Muscle of back (tissue), 11 donors: Measurements from ENCODE around the gene TNFRSF8. TPM values are rescaled to one million over a fixed set of nuclear protein-coding genes. Genes with fewer than 3 reads are reported as not detected.
A peak's percentile ranks its signal among the peaks of the same experiment; 100 is the strongest.

Experiments
- DNase-seq, 3 donors: peaks; one replicate each; pipeline versions ENCODE4 v3.0.0 to v3.0.0-alpha.2; 2013
- polyA plus RNA-seq, 10 donors: library from polyadenylated mRNA; unstranded; fragments of 120-200 nt; gene quantifications; one replicate each; pipeline ENCODE4 v1.2.1, GENCODE V29; 2013; ENCODE audit not compliant: insufficient read length in 10 of 10

Gene TNFRSF8
- polyA plus RNA-seq, 10 donors, result 0.11 to 0.33 (median 0.21) TPM

DNA sequence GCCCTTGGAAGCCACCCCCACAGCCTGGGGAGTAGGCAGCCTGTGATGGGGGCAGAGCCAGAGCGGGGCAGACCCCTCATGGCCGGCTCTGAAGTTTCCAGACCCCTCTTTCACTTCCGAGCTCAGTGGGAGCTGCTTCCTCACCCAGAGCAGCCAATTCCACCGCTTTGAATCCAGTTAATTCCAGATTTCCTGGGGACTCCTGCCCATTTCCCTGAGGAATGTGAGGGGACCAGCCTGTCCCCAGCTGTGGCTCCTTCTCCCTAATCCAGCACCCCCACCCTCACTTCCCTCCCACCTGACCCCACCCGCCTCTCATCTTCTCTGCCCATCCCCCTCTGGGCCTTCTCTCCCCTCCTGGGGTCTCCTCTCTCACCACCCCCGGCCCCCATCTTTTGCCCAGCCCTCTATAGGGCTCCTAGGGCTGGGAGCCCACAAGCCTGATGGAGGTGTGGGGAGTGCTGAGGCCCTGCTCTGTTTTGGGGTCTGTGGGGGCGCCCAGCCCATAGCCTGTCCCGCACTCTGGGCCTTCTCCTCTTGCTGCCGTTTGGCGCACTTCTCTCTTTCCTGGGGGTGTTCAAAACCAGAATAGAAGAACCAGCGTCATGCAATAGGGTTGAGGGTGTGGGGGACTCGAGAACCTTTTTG, 77.5 kb downstream of the TNFRSF8 start:
- no peak for DNase-seq

- DNase-seq, result peak in 1 of 3 donors; percentile 49
These were observed 78.2 kb downstream of the TNFRSF8 start for GRCh38 chr1:12141163-12141850.

GRCh38 chr1:12142141-12142823, 79.2 kb downstream of the TNFRSF8 start:
- no peak for DNase-seq

GRCh38 chr1:12142891-12143630, 80.0 kb downstream of the TNFRSF8 start:
- no peak for DNase-seq

GRCh38 chr1:12143631-12144155, 80.6 kb downstream of the TNFRSF8 start:
- peak; percentile 44 to 71 (median 58) for DNase-seq

GRCh38 chr1:12144236-12144635, 81.1 kb downstream of the TNFRSF8 start:
- DNase-seq, result no peak

DNA sequence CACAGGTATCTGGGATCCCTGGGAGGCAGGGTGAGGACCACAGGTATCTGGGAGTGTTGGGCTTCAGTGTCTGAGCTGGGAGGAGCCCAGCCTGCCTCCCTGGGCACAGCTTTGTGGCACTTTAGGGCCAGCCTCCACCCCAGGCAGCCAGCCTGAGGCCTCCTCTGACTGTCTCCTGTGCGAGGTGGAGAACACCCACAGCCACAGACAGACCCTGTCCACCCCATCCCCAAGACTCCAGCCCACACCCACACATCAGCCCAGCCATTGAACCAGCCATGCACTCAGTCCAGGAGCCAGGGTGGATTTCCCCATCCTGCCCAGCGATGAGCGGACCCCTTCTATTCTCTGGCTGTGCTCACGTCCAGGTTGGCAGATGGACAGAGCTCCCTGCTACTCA, 81.9 kb downstream of the TNFRSF8 start:
- no peak for DNase-seq

DNA sequence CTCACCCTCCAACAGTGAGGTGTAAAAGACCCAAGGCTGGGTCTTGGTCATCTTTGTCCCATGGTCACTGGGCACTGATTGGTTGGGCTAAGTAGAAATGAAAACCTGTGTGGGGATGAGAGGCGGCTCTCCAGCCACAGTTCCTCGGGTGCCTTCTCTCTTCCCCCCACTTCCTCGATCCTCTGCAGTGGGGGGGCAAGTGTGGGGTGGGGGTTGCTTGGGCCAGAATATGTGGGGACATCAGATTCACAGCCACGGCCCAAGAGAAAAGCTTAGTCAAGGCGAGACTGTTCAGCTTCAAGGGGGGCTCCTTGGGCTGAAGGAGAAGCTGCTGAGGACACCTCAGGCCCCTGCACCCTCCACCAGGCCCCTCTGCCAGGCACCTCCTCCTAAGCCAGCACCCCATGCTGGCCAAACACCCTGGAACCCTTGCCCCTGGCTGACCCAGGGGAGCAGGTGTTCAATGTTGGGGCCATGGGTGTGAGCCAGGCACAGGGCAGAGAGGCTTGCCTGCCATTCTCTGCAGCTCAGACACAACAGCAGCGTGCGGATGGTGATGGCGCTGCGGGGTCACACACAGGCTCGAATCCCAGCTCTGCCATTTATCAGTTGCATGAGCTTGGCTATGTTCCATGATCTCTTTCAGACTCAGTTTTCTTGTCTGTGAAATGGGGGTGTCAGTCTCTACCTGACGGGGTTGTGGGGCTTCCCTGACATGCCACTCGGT, 82.7 kb downstream of the TNFRSF8 start:
- no peak for DNase-seq

GRCh38 chr1:12146343-12147112, 83.4 kb downstream of the TNFRSF8 start:
- DNase-seq, result no peak

DNA sequence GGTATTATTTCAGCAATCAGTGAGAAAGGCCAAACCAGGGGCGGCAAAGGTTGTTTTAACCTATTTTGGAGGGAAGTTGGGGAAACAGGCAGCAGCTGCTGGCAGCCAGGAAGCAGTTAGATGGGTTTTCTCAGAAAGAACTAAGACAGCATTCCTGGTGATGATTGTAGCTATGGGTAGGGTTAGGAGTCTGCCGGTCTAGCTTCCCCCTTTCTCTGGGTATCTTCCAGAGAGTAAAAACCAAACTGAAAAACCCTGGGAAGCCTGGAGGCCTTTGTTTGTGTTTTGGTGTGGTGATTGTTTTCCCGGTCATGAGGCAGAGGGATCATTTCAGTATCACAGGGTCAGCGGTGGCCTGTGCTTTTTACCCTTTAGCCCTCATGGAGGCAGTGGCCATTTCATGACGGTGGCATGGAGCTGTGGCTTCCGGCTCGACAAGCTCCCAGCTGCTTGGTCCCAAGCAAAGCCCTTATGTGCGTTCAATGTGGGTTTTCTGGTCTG, 84.1 kb downstream of the TNFRSF8 start:
- DNase-seq, result no peak

DNA sequence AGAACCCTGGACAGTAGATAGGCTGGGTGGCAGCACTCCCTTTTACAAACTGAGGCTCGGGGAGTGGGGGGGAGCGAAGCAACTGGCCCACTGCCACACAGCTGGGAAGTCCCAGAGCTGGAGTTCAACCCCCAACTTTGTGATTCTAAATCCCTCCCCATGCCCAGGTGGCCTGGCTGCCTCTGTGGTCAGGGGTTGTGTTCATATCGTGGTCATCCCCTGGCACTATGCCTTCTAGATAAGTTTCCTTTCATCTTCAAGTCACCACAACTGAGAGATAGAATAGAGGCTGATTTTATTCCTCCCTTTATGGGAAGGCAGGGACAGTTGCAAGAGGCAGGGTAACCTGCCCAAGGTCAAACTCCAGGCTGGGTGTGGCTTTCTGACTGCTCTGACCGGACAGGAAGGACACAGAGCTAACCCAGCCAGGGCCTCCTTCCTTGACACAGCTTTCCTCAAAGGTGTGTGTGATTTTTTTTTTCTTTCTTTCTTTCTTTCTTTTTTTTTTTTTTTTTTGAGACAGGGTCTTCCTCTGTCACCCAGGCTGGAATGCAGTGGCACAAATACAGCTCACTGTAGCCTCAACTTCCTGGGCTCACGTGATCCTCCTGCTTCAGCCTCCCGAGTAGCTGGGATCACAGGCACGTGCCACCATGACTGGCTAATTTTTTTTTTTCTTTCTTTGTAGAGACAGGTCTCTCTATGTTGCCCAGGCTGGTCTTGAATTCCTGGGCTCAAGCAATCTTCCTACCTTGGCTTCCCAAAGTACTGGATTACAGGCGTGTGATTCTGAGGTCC, 85.3 kb downstream of the TNFRSF8 start:
- no peak for DNase-seq

GRCh38 chr1:12148958-12149790, 86.1 kb downstream of the TNFRSF8 start:
- no peak for DNase-seq

DNA sequence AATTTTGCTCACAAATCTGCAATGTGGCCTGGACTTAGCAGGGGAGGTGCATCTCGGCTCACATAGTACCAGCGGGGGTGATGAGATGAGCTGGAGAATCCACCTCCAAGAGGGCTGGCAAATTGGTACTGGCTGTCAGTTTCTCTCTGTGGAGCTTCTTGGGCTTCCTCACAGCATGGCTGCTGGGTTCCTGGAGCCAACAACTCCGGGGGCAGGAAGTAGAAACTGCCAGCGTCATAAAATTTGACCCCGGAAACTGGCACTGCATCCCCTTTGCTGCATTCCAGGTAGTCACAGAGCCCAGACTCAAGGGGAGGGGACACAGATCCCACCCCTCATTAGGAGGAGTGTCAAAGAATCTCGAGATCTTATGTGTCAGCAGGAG, 86.7 kb downstream of the TNFRSF8 start:
- DNase-seq, result no peak

DNA sequence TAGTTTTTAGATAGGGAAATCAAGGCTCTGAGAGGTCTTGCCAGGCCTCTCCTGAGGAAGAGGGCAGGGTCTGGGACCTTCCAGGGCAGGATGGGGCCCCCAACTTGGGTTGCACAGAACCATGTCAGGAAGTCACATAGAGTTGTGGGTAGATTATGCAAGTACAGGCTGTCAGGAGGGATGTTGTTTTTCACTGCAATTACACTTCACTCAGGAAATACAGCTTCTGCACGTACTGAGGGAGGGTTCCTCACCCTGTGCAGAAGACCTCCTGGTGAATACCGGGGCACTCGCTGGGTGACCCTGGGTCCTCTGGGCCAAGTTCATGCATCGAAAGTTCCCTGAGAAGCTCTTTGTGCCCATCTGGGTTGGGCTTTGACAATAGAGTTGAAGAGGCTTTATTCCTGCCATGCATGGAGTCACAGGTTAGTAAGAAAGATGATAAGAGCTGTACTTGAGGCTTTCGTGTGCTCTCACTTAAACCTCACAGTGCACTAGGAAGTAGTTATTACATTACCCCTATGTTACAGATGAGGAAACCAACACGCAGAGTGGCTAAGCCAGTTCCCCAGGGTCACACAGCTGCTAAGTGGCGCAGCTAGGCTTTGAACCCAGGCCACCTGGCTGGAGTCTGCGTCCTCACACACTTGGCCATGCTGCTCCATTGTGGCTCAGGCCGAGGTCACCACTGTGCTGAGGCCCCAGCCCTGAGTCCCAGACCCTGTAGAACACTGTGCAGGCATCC, 87.5 kb downstream of the TNFRSF8 start:
- no peak for DNase-seq

GRCh38 chr1:12151465-12151864, 88.4 kb downstream of the TNFRSF8 start:
- DNase-seq, result no peak

GRCh38 chr1:12152113-12152891, 89.2 kb downstream of the TNFRSF8 start:
- DNase-seq, result no peak
